Kidney (tissue), 14 donors: ENCODE data around the gene SMPDL3A. TPM values are rescaled to one million over a fixed set of nuclear protein-coding genes. Genes with fewer than 3 reads are reported as not detected.

ENCODE experiments used
- DNase-seq, 5 donors: peaks; one replicate each; pipeline ENCODE4 v3.0.0-alpha.2; 2013 to 2020
- FAIRE-seq: peaks from 2 replicates; lab custom pipeline; 2012; peaks lifted over from hg19 to GRCh38; lab: Jason Lieb, UNC
- H3K27ac ChIP-seq, 2 donors: one replicate each; pipeline ENCODE4 v1.7.0; 2013; ENCODE audit warnings: low read depth in 2 of 2, low read length in 2 of 2, inconsistent platforms in 1 of 2
- H3K27me3 ChIP-seq: one replicate; pipeline ENCODE4 v1.7.1; 2013; ENCODE audit warnings: low read length, inconsistent platforms; ENCODE audit not compliant: control insufficient read depth, insufficient read depth
- H3K36me3 ChIP-seq, 3 donors: one replicate each; pipeline versions ENCODE4 v1.7.0 to v1.7.1; 2013; ENCODE audit warnings: low read length in 3 of 3, control low read depth in 1 of 3, inconsistent platforms in 1 of 3; ENCODE audit not compliant: insufficient read depth in 3 of 3, control insufficient read depth in 2 of 3
- H3K4me1 ChIP-seq, 3 donors: one replicate each; pipeline versions ENCODE4 v1.7.0 to v1.7.1; 2013; ENCODE audit warnings: low read length in 3 of 3, inconsistent platforms in 1 of 3, low read depth in 1 of 3; ENCODE audit not compliant: control insufficient read depth in 2 of 3, insufficient read depth in 2 of 3
- H3K4me3 ChIP-seq, 3 donors: one replicate each; pipeline versions ENCODE4 v1.7.0 to v1.8.1; 2013; ENCODE audit warnings: low read length in 3 of 3, control low read depth in 1 of 3, inconsistent platforms in 1 of 3
- H3K9ac ChIP-seq, 3 donors: one replicate each; pipeline versions ENCODE4 v1.7.0 to v1.7.1; 2013; ENCODE audit warnings: low read length in 3 of 3, control low read depth in 1 of 3, inconsistent platforms in 1 of 3
- H3K9me3 ChIP-seq, 3 donors: one replicate each; pipeline versions ENCODE4 v1.7.0 to v1.7.1; 2013; ENCODE audit warnings: low read length in 3 of 3, control low read depth in 1 of 3, inconsistent platforms in 1 of 3; ENCODE audit not compliant: control insufficient read depth in 2 of 3, insufficient read depth in 1 of 3
- intact Hi-C: fragments of 100-400 bp; cut with DNase I; formaldehyde crosslinking; loops from one replicate; pipeline ENCODE4 v1.11.1; 2022
- polyA plus RNA-seq: library from polyadenylated mRNA; stranded (reverse); fragments of 350-450 nt; fragmentation: Illumina TruSeq; extraction: RNeasy Lipid Tissue Mini Kit (QIAGEN cat#74804); gene quantifications from one replicate; pipeline ENCODE4 v1.2.3, GENCODE V29; 2014; ENCODE audit warnings: low read depth, low replicate concordance; ENCODE audit not compliant: insufficient read depth
- total RNA-seq: library from RNA; stranded (reverse); fragmentation: NEBNext Ultra II Directional; extraction: Animal tissue kit (Norgen Biotek cat#: 25700); gene quantifications from one replicate; pipeline ENCODE4 v1.2.1, GENCODE V29; 2021
- TF ChIP-seq, protein P1 (sequence below): IDR thresholded peaks from 3 replicates; pipeline ENCODE4 v1.5.1; 2012; ENCODE audit warnings: mild to moderate bottlenecking, moderate library complexity, borderline replicate concordance; ENCODE audit not compliant: insufficient read depth; ENCODE audit errors: extremely low read depth
- donor health status: control.
- donor health status: control.
- donor health status: control.
- donor health status: control.
- donor health status: control.
- donor health status: DM: yes; HTN: yes; CAD: no.
- donor health status: Normal renal cell carcinoma (clear cell type).

Gene SMPDL3A
- total and polyA plus RNA-seq, 2 donors from 2014 or later: 10.7 to 14.1 TPM

DNA sequence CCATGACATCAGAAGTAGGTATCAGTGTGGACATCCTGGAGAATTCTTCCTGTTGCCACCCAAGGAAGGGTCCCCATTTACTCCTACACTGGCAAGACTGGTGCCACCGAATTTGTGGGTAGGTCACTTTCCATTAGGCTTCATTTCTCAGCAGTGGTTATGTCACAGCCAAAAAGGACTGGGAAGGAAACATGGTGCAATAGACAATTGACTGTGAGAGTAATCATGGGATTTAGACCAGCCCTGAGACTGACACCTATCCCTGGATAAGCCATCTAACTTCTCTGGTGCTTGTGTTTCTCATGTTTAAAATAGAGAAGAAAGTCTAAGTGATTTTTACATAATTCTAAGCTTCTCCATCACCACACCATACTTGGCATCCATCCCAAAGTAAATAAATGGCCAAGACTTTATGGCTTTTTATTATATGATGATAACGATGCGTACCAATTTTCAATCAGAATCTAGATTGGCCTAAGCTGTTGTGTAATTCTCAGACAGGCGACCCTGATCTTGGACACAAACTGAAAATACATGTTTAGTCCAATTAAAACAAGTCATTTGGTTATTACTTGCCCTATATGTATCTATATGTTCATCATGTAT, 10.2 kb downstream of the SMPDL3A start:
- H3K4me3 ChIP-seq: no peak overlapping the region
- FAIRE-seq: no peak
- TF ChIP-seq, protein P1, sequence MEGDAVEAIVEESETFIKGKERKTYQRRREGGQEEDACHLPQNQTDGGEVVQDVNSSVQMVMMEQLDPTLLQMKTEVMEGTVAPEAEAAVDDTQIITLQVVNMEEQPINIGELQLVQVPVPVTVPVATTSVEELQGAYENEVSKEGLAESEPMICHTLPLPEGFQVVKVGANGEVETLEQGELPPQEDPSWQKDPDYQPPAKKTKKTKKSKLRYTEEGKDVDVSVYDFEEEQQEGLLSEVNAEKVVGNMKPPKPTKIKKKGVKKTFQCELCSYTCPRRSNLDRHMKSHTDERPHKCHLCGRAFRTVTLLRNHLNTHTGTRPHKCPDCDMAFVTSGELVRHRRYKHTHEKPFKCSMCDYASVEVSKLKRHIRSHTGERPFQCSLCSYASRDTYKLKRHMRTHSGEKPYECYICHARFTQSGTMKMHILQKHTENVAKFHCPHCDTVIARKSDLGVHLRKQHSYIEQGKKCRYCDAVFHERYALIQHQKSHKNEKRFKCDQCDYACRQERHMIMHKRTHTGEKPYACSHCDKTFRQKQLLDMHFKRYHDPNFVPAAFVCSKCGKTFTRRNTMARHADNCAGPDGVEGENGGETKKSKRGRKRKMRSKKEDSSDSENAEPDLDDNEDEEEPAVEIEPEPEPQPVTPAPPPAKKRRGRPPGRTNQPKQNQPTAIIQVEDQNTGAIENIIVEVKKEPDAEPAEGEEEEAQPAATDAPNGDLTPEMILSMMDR: no peak
- H3K36me3 ChIP-seq: no peaks in the 10 kb centered on the region
- intact Hi-C loops: no loop called here
- no peaks in the 10 kb centered on the region for H3K27me3 ChIP-seq
- H3K9ac ChIP-seq: no peak overlapping the region
- DNase-seq: no peak
- peak overlapping the region in 1 of 2 donors; percentile 24 for H3K27ac ChIP-seq
- H3K9me3 ChIP-seq: no peaks in the 10 kb centered on the region
- H3K4me1 ChIP-seq: peaks cover 0 to 12% (median 4%) of the 10 kb centered on the region in 3 donors

DNA sequence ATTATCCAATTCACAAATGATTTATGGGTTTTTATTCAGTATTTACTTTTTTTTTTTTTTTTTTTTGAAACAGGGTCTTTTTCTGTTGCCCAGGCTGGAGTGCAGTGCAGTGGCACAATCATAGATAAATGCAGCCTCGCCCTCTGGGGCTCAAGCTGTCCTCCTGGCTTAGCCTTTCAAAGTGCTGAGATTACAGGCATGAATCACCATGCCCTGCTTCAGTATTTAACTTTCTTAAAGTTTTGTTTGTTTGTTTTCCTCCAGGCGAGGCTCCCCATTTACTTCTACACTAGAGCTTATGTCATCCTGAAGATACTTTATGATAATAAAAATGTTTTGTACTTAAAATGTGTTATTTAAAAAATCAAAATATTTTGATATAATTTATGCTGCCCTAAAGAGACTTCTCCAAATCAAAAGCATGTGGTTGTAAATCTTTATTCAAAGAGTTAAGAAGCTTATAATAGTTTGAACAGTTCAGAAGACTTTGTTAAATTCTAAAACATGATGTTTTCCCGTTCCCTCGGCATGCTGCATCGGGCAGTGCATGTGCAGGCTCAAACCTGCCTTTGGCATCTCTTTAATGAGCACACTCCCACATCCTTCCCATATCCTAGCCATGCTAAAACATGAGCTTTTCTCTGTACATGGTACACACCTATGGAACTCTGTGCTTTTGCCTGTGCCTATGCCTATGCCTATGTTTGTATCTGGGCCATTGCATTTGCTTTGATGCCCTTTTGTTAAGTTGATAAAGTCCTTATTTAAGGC, 11.0 kb downstream of the SMPDL3A start:
- Histone ChIP-seq H3K9me3 (no peaks in the 10 kb centered on the region), H3K9ac (no peak overlapping the region), H3K27ac (no peak overlapping the region), H3K36me3 (no peaks in the 10 kb centered on the region), H3K4me1 (peaks cover 0 to 12% (median 4%) of the 10 kb centered on the region in 3 donors), H3K27me3 (no peaks in the 10 kb centered on the region), H3K4me3 (no peak overlapping the region)
- TF ChIP-seq, protein P1: no peak
- DNase-seq: no peak
- intact Hi-C loops: no loop called here
- FAIRE-seq: no peak

DNA sequence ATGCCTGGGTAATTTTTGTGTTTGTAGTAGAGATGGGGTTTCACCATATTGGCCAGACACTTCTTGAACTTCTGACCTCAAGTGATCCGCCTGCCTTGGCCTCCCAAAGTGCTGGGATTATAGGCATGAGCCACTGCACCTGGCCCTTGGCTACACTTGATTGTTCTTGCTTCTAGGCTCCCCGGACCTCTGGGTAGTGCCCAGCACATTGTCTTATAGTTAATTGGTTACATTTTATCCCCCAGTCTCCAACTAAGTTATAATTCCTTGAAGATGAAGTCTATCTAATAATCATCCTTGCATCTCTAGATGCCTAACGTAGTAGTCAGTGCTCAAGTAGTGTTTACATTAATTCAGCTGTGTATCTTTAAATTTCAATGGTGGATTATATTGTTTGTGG, 11.8 kb downstream of the SMPDL3A start:
- intact Hi-C loops: no loop called here
- TF ChIP-seq, protein P1: no peak
- DNase-seq (no peak), FAIRE-seq (no peak)
- Histone ChIP-seq H3K9ac (no peak overlapping the region), H3K4me3 (no peak overlapping the region), H3K27ac (no peak overlapping the region), H3K36me3 (no peaks in the 10 kb centered on the region), H3K4me1 (peaks cover 0 to 12% (median 4%) of the 10 kb centered on the region in 3 donors), H3K9me3 (no peaks in the 10 kb centered on the region), H3K27me3 (no peaks in the 10 kb centered on the region)
